ELR (cell line): ENCODE data around the gene PABPC3.

Experiments
- DNase-seq: peaks from one replicate; pipeline ENCODE4 v3.0.0-alpha.2; 2015; ENCODE audit warnings: low read depth

PABPC3 gene

GRCh38 chr13:25095851-25096453 is at the start of gene PABPC3:
Gene PABPC3, plus strand, starts transcription at chr13:25096136. Its CDS starts 63 bp downstream, at chr13:25096199.
- DNase-seq: no peak

DNA sequence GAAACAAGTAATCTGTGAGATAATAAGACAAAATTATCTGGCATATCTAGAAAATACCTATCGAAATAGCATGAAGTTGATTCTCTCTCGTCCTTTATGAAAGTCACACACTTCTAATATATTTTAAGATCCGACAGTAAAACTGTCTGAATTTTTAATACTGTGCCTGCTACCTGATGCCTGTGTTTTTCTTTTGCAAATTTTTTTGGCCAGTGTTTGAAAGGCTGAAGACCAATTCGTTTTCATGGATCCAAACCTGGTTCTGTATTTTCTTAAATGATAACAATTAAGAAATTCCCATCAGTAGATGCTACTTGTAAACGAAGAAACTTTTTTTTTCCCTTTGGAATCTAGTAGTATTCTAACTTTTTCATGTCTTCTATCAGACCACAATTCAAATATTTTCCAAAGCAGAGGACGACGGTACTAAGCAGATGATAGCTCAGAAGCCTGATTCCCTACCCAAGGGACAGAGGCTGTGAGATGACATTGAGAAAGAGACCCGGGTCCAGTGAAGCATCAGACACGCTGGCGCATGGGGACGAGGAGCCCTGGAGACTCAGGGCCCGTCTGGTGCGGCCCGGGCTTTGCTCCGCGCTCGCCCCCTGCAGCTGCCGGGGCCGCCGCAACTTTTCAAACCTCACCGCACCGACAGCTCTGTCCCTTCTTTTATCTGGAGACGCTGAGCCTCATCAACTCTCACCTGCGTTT is 49.5 kb upstream of the PABPC3 start:
- no peak for DNase-seq

- DNase-seq: peak; percentile 59
Observed at GRCh38 chr13:25046985-25047511, 48.9 kb upstream of the PABPC3 start.

DNA sequence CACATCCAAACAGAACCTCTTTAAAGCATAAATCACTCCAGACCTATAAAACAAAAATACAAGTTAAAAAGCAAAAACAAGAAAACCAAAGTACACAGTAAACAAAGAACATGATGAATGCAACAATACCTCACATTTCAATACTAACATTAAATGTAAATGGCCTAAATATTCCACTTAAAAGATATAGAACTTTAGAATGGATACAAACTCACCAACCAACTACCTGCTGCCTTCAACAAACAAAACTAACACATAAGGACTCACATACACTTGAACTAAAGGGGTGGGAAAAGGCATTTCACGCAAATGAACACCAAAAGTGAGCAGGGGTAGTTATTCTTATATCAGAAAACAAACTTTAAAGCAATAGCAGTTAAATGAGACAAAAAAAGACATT is 44.9 kb upstream of the PABPC3 start:
- no peak for DNase-seq

GRCh38 chr13:25059166-25059565 is 36.8 kb upstream of the PABPC3 start:
- DNase-seq: no peak

DNA sequence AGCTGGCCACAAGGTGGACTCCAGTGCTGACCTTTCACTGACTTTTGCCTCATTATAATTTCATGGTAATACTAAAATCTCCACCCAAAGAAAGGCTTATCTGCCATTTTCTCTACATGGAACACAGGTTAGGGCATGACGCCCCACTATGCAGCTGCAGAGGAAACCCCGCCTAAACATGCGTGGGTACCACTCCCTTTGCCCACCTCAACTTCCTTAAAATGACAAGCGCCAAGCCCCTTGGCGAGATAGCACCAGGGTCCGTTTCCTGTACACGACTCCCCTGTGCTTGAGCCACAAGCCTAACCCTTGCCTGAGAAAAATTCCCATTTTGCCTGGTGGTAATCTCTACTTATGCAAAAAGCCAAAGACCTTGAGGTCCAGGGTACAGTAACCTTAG is 36.0 kb upstream of the PABPC3 start:
- no peak for DNase-seq

GRCh38 chr13:25062479-25062878 is 33.5 kb upstream of the PABPC3 start:
- DNase-seq: no peak

GRCh38 chr13:25064396-25064795 is 31.5 kb upstream of the PABPC3 start:
- no peak for DNase-seq

DNA sequence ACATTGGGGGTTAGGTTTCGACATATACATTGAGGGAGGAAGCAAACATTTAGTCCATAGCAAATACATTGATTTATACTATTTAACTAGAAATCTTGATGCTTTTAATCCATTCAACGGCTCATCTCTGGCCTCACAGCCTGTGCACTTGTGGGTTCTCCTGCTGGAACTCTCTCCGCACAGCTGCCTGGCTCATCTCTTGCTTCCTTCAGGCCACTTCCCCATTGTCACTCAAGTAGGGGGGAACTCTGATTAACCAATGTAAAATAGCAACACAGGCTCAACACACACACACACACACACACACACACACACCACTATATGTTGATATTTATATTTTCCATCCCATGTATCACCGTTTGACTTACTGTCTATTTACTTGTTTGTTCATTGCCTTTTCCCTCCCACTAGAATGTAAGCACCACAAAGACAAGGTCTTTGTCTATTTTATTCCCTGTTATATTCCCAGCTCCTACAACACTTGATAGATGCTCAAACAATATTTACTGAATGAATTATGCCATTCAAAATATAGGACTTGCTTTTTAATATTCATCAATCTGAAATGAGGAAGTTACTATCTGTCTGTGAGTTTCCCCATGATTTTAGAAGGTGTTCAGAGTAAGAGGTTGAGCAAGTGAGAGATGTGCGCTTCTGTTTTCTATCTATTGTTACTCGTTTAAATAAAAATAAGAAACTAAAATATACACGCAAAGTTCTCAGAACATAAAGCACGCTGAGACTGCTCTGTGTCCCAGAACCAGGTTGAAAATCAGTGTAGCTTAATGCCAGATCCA is 29.8 kb upstream of the PABPC3 start:
- DNase-seq: no peak

DNA sequence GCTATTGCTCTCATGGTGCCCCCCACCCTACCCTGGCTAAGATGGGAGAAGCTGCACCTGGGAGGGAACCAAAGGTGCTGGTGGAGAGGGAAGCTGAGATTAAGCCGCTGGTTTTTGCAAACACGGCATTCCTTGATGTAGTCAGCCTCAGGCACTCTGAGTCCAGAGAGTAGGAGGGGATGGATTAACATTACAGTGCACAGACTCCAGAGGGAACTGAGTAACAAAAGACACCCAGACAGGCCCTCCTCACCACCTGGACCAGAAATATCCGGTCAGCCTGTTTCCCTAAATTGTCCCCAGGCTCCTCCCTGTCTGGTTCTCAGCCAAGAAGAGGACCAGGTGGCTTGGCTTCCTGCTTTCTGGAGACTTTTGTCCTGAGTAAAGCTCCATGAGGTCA is 28.9 kb upstream of the PABPC3 start:
- no peak for DNase-seq

DNA sequence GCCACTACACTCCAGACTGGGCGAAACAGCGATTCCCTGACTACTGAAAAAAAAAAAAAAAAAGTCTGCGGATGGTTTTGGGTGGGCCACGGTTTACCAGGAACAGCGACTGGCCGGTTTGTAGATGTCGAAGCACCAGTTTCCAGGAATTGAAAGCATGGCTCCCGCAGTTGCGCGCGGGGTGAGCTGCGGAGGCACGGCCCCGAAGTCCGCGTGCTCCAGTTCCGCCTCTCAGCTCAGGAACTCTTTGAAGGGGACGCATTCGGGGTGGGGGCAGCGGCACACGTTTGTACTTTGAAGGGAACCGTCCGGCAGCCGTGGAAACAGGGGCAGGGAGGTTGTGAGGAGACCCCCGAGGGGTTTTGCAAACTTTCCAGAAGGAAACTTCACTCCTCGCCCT is 27.1 kb upstream of the PABPC3 start:
- DNase-seq: no peak

DNA sequence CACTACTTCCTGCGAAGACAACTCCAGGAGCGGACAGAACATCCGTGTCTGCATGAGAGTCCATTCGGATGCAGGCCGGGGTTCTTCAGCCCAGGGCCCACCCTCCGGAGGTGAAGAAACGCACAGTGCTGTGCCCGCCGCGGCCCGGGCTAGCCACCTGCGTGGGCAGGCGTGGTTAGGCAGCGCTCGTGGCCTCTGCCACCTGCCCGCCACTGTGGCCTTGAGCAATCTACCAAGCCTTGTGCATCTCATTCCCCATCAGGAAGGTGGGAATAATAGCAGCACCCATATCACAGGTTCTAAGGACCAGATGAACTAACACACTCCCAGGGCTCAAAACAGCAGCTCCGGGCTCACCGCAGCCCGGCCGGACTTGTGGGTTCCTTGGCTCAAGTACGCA is 26.7 kb upstream of the PABPC3 start:
- DNase-seq: no peak

- no peak for DNase-seq
Observed at GRCh38 chr13:25069911-25070310, 26.0 kb upstream of the PABPC3 start.

DNA sequence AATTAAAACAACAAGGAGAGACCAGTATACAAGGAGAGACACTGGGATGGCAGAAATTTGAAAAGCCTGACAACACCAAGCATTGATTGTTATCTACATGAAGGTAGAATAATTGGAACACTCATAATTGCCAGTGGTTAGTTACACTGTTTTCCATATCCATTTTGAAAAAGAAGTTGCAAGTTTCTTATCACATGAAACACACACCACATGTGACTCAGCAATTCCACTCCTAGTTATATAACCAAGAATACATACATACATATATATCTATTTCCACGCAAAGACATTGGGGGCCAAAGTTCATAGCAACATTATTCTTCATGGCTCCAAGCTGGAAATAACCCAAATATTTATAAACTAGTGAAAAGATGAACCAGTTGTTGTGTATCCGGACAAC is 15.2 kb upstream of the PABPC3 start:
- DNase-seq: no peak

DNA sequence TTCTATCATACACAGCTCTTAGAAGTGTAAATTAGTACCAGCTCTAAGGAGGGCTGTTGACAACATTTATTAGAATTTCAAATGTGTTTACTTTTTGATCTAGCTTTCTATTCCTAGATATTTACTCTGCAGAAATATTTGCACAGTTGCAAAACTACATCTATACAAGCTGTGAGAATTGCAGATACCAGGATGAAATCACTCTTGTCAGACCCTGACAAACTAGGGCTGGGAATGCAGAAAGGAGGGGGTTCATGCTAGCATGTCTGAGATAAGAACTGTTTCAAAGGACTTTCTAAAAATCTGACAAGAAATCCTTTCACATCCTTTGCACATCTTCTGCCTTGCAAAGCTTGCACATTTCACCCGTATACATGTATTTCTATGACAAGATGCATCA is 11.8 kb upstream of the PABPC3 start:
- DNase-seq: no peak

DNA sequence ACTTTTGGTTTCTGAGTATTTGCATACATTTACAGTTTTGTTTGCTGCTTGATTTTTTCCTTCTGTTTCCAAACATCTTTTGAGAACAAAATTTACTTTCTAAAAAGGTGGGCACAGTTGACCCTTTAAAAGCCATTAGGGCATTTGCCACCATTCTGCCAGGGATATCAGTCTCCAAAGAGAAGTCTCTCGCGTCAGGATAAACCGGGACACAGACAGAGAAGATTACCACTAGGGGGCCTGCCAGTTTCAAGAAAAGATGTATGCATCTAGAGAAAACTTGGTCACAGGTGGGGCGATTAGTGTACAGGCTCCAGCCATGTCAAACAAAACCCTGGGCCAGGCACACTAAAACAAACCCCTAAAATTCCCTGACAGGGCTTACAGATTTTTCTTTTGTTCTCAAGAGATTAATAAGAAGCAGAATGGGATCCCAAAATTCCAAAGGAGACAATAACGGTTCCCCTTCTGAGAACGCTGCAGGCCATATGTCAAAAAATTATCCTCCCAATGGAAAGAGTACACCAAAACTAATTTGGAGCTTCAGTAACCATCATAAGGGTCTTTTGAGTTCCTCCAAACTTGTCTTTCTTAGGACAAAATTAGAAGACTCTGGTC is 10.7 kb upstream of the PABPC3 start:
- DNase-seq: peak; percentile 61

GRCh38 chr13:25088562-25089221 is 7.2 kb upstream of the PABPC3 start:
- no peak for DNase-seq

GRCh38 chr13:25097426-25097825 is 1.5 kb downstream of the PABPC3 start:
- no peak for DNase-seq

GRCh38 chr13:25103711-25104110 is 7.8 kb downstream of the PABPC3 start:
- DNase-seq: no peak

DNA sequence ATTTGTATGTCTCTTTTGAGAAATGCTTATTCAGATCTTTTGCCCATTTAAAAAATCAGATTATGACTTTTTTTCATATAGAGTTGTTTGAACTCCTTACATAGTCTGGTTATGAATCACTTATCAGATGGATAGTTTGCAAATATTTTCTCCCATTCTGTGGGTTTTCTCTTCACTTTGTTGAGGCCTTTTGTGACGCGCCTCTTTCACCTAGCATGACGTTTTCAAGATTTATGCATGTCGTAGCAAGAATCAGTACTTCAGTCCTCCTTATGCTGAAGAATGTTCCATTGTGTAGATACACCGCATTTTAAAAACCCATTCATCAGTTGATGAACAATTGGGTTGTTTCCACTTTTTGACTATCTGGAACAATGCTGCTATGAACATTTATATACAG is 13.4 kb downstream of the PABPC3 start:
- no peak for DNase-seq

DNA sequence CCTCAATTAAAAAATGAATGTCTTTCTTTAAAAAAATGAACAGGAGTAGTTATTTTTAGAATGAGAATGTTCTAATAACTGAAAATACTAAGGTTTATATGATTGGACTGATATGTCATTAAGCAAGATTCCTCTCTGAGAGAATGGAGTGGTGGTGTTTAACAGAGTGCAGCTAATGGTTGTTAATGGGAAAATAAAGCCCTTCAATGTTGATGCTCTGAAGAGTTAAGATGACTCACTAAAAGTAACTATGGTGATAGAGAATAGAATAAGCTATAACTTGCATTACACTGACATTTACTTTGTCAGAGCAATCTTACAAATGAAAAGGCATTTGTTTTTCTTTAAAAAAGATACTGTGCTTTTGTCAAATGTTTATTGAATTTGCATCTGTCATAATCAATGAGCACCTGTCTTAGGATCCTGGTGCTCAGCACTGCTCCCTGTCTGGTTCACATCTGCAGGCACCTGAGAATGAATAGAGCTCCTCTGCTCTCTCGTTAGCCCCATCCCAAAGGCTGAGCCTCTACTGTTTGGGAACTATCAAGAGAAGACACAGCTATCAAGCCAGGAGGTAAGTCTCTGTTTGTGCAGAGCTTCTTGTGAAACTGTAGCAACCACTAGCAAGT is 15.1 kb downstream of the PABPC3 start:
- no peak for DNase-seq

DNA sequence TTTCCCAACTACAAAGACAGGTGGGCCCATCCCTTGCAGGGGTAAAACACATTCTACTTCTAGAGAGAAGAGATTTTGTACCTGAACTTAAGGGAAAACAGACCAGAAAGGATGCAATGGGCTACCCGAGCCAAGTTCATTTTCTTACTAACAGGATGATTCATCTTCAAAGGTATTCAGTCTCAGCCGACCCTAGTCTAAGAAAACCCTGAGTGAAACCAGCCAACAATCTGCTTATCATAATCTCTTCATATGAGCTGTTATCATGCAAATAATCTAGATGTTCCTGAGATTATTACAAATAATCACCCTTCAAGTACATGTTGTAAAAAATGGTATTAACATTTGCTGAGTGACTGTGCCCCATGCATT is 15.6 kb downstream of the PABPC3 start:
- peak; percentile 36 for DNase-seq
